ENCODE measurements around the gene IGIP. TPM values are rescaled to one million over a fixed set of nuclear protein-coding genes. Genes with fewer than 3 reads are reported as not detected.

The IGIP gene
- total and polyA plus RNA-seq, 2 donors (not counting 1 experiment from before 2014, with no cell fraction given): 1.3 to 9.9 TPM

GRCh38 chr5:140093866-140094265, 31.9 kb upstream of the IGIP start:
- Histone ChIP-seq H3K4me3 (ENCODE audit: control extremely low read depth in 1 of 5, extremely low read depth in 1 of 5, insufficient read depth in 1 of 5, low read depth in 2 of 5, low read length in 4 of 5) (no peak overlapping the region), H3K9me3 (ENCODE audit: control extremely low read depth in 1 of 3, control insufficient read depth in 2 of 3, insufficient read depth in 1 of 3, low read length in 2 of 3) (peaks cover 0 to 15% (median 4%) of the 10 kb centered on the region in 3 donors), H4K20me1 (ENCODE audit: control insufficient read depth, insufficient read depth, low read length, poor library complexity, severe bottlenecking) (no peaks in the 10 kb centered on the region), H3K27ac (ENCODE audit: low read length in 2 of 2) (no peak overlapping the region), H3K4me1 (ENCODE audit: control insufficient read depth in 2 of 2, insufficient read depth in 2 of 2, low read length in 2 of 2) (no peaks in the 10 kb centered on the region), H3K9ac (ENCODE audit: low read length) (no peak overlapping the region), H3K4me2 (replicated peaks; ENCODE audit: low read depth, low read length, poor library complexity, severe bottlenecking) (no peak overlapping the region), H3K79me2 (ENCODE audit: control insufficient read depth, insufficient read depth, low read length) (no peaks in the 10 kb centered on the region), H3K27me3 (replicated peaks in 1 of 4; ENCODE audit: control extremely low read depth in 1 of 4, control insufficient read depth in 3 of 4, insufficient read depth in 4 of 4, low read length in 3 of 4) (peaks cover 0 to 9% (median 0%) of the 10 kb centered on the region in 4 experiments), H3K36me3 (replicated peaks in 1 of 2; ENCODE audit: control extremely low read depth in 1 of 2, control insufficient read depth in 1 of 2, extremely low read depth in 1 of 2, insufficient read depth in 2 of 2, low read length in 1 of 2) (no peaks in the 10 kb centered on the region), H2AFZ (ENCODE audit: insufficient read depth, low read depth, low read length, poor library complexity, severe bottlenecking) (no peak overlapping the region)
- H3K9me3 Mint-ChIP-seq (ENCODE audit: insufficient read depth): peaks cover 8% of the 10 kb centered on the region
- no peak overlapping the region for H3K4me3 Mint-ChIP-seq
- CTCF ChIA-PET: interaction anchor here (1.1 to 1.5 kb wide), 3 partner anchors 21 to 52 kb away, joined by 3 to 5 read pairs (median 3); no protein-coding TSS in a partner anchor
- WGBS (ENCODE audit: insufficient coverage): no CpG with 5 or more reads among the region's 1 CpG
- no peaks in the 10 kb centered on the region for H3K4me1 Mint-ChIP-seq
- TF ChIP-seq CTCF (IDR thresholded peaks at IDR 0.05): no peak
- no peak for TF ChIP-seq EZH2 (IDR thresholded peaks at IDR 0.05; ENCODE audit: borderline replicate concordance, insufficient read depth, low read depth, low read length, poor library complexity, severe bottlenecking)
- POLR2A ChIA-PET: no interaction called here
- H3K27ac Mint-ChIP-seq: no peak overlapping the region
- no peak for DNase-seq
- intact Hi-C loops (cut with micrococcal nuclease): no loop called here
- no peak for ATAC-seq (ENCODE audit: low read depth)
- H3K27me3 Mint-ChIP-seq: peaks cover 29% of the 10 kb centered on the region

GRCh38 chr5:140094889-140095288, 30.8 kb upstream of the IGIP start:
- TF ChIP-seq CTCF (IDR thresholded peaks at IDR 0.05) (no peak), EZH2 (IDR thresholded peaks at IDR 0.05; ENCODE audit: borderline replicate concordance, insufficient read depth, low read depth, low read length, poor library complexity, severe bottlenecking) (no peak)
- Histone ChIP-seq H2AFZ (ENCODE audit: insufficient read depth, low read depth, low read length, poor library complexity, severe bottlenecking) (no peak overlapping the region), H3K4me1 (ENCODE audit: control insufficient read depth in 2 of 2, insufficient read depth in 2 of 2, low read length in 2 of 2) (no peaks in the 10 kb centered on the region), H3K4me3 (ENCODE audit: control extremely low read depth in 1 of 5, extremely low read depth in 1 of 5, insufficient read depth in 1 of 5, low read depth in 2 of 5, low read length in 4 of 5) (no peak overlapping the region), H3K9me3 (ENCODE audit: control extremely low read depth in 1 of 3, control insufficient read depth in 2 of 3, insufficient read depth in 1 of 3, low read length in 2 of 3) (peaks cover 0 to 9% (median 4%) of the 10 kb centered on the region in 3 donors), H3K4me2 (replicated peaks; ENCODE audit: low read depth, low read length, poor library complexity, severe bottlenecking) (no peak overlapping the region), H3K27me3 (replicated peaks in 1 of 4; ENCODE audit: control extremely low read depth in 1 of 4, control insufficient read depth in 3 of 4, insufficient read depth in 4 of 4, low read length in 3 of 4) (peaks cover 0 to 9% (median 0%) of the 10 kb centered on the region in 4 experiments), H4K20me1 (ENCODE audit: control insufficient read depth, insufficient read depth, low read length, poor library complexity, severe bottlenecking) (no peaks in the 10 kb centered on the region), H3K9ac (ENCODE audit: low read length) (no peak overlapping the region), H3K36me3 (replicated peaks in 1 of 2; ENCODE audit: control extremely low read depth in 1 of 2, control insufficient read depth in 1 of 2, extremely low read depth in 1 of 2, insufficient read depth in 2 of 2, low read length in 1 of 2) (no peaks in the 10 kb centered on the region), H3K27ac (ENCODE audit: low read length in 2 of 2) (no peak overlapping the region), H3K79me2 (ENCODE audit: control insufficient read depth, insufficient read depth, low read length) (no peaks in the 10 kb centered on the region)
- ChIA-PET POLR2A (no interaction called here), CTCF (interaction anchor here (1.1 to 1.5 kb wide), 3 partner anchors 23 to 51 kb away, joined by 3 to 5 read pairs (median 3); no protein-coding TSS in a partner anchor)
- no peaks in the 10 kb centered on the region for H3K4me1 Mint-ChIP-seq
- H3K27ac Mint-ChIP-seq: no peak overlapping the region
- ATAC-seq (ENCODE audit: low read depth): no peak
- H3K27me3 Mint-ChIP-seq: peaks cover 25% of the 10 kb centered on the region
- intact Hi-C loops (cut with micrococcal nuclease): no loop called here
- H3K4me3 Mint-ChIP-seq: no peak overlapping the region
- peaks cover 8% of the 10 kb centered on the region for H3K9me3 Mint-ChIP-seq (ENCODE audit: insufficient read depth)
- DNase-seq: no peak
